Activated CD4-positive, alpha-beta T cell treated with anti-CD3 and anti-CD28 coated beads, Interleukin-2, amount 50 U/mL, for 1 hour (primary cell): ENCODE results near the gene FBXW8.

Source experiments
- DNase-seq: peaks from one replicate; pipeline ENCODE4 v3.0.0-alpha.2; 2020

Gene FBXW8

GRCh38 chr12:116959845-116960514 lies 49.2 kb downstream of the FBXW8 start:
- DNase-seq: no peak

GRCh38 chr12:116962197-116962596 lies 51.4 kb downstream of the FBXW8 start:
- no peak for DNase-seq

- no peak for DNase-seq
Measured at GRCh38 chr12:116962783-116963356, 52.1 kb downstream of the FBXW8 start.

GRCh38 chr12:116964054-116965050 lies 53.6 kb downstream of the FBXW8 start:
- no peak for DNase-seq

- DNase-seq: no peak
Measured at GRCh38 chr12:116968986-116969385, 58.2 kb downstream of the FBXW8 start.

GRCh38 chr12:116969615-116970585 lies 59.1 kb downstream of the FBXW8 start:
- DNase-seq: no peak

- no peak for DNase-seq
Measured at GRCh38 chr12:116971222-116971621, 60.5 kb downstream of the FBXW8 start.

GRCh38 chr12:116975779-116976393 lies 65.1 kb downstream of the FBXW8 start:
- DNase-seq: no peak

- no peak for DNase-seq
Measured at GRCh38 chr12:116977465-116978380, 67.0 kb downstream of the FBXW8 start.

GRCh38 chr12:116978791-116979508 lies 68.2 kb downstream of the FBXW8 start:
- no peak for DNase-seq

- no peak for DNase-seq
Measured at GRCh38 chr12:116980083-116980482, 69.3 kb downstream of the FBXW8 start.

- no peak for DNase-seq
Measured at GRCh38 chr12:116982791-116983411, 72.2 kb downstream of the FBXW8 start.

- no peak for DNase-seq
Measured at GRCh38 chr12:116984098-116984497, 73.3 kb downstream of the FBXW8 start.

- no peak for DNase-seq
Measured at GRCh38 chr12:116990329-116990728, 79.6 kb downstream of the FBXW8 start.

GRCh38 chr12:116990971-116991966 lies 80.5 kb downstream of the FBXW8 start:
- DNase-seq: no peak

- no peak for DNase-seq
Measured at GRCh38 chr12:116996093-116996492, 85.3 kb downstream of the FBXW8 start.

GRCh38 chr12:116996621-116997020 lies 85.9 kb downstream of the FBXW8 start:
- DNase-seq: no peak

GRCh38 chr12:116999066-116999465 lies 88.3 kb downstream of the FBXW8 start:
- no peak for DNase-seq
